SK-N-MC (cell line): Measurements from ENCODE around the gene NGEF.

Experiments used
- EZH2 ChIP-seq: fragments of 200-600 bp; sonication (generic); IDR thresholded peaks from one replicate; pipeline ENCODE4 v1.6.1; 2017; ENCODE audit warnings: antibody characterized with exemption
- POLR2AphosphoS5 ChIP-seq: IDR thresholded peaks from 2 replicates; pipeline ENCODE4 v1.6.1; 2012; ENCODE audit warnings: mild to moderate bottlenecking, low read depth, low read length, borderline replicate concordance

DNA sequence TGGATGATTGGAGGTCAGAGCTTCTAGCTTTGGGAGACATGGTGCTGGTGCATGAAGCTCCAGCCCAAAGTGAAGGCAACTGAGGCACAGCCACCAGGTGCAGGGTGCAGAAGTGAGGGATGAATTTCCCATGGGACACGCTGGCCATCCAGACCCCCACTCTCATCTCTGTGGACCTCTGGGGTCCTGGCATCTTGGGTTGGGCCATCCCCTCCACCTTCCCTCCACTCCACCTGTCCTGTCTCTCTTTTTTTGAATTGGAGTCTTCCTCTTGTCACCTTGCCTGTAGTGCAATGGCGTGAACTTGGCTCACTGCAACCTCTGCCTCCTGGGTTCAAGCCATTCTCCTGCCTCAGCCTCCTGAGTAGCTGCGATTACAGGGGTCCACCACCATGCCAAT, 3.4 kb downstream of the NGEF start:
- no peak for TF ChIP-seq POLR2AphosphoS5
- TF ChIP-seq EZH2: no peak
